H1 (cell line): ENCODE results near the gene OPA3. TPM values are rescaled to one million over a fixed set of nuclear protein-coding genes. Genes with fewer than 3 reads are reported as not detected.

ENCODE experiments used
- CTCF ChIA-PET: fragments of 300-600 bp; sonication (Branson Sonifier 250); formaldehyde crosslinking; loops from one replicate; lab custom pipeline; 2021; ENCODE audit not compliant: partially characterized antibody; lab: Charles Lee
- POLR2A ChIA-PET: fragments of 300-600 bp; sonication (Branson Sonifier 250); formaldehyde crosslinking; loops from one replicate; lab custom pipeline; 2021; ENCODE audit warnings: inconsistent platforms; ENCODE audit not compliant: partially characterized antibody; lab: Charles Lee
- DNase-seq, 2 experiments: peaks; one replicate each; pipeline versions ENCODE4 v3.0.0 to v3.0.0-alpha.2; 2010 to 2022; ENCODE audit warnings: low spot score in 2 of 2, low read depth in 1 of 2, mixed read lengths in 1 of 2
- FAIRE-seq: peaks from 2 replicates; lab custom pipeline; 2011; peaks lifted over from hg19 to GRCh38; lab: Jason Lieb, UNC
- H2AFZ ChIP-seq: 2 replicates; pipeline ENCODE4 v1.8.1; 2012; ENCODE audit warnings: low read length, inconsistent platforms
- H2AK5ac ChIP-seq: 2 replicates; pipeline ENCODE4 v1.6.1; 2013; ENCODE audit warnings: low read depth, low read length
- H2BK120ac ChIP-seq: replicated peaks from 2 replicates; pipeline ENCODE3; 2013; ENCODE audit warnings: low read depth, low read length, inconsistent platforms
- H2BK12ac ChIP-seq: 2 replicates; pipeline ENCODE4 v1.6.1; 2013; ENCODE audit warnings: low read depth, low read length
- H2BK15ac ChIP-seq: 2 replicates; pipeline ENCODE4 v1.6.1; 2013; ENCODE audit warnings: low read length
- H2BK20ac ChIP-seq: 2 replicates; pipeline ENCODE4 v1.6.1; 2013; ENCODE audit warnings: low read length
- H2BK5ac ChIP-seq: 2 replicates; pipeline ENCODE4 v1.6.1; 2013; ENCODE audit warnings: low read depth, low read length
- H3K14ac ChIP-seq: 2 replicates; pipeline ENCODE4 v1.6.1; 2013; ENCODE audit warnings: inconsistent platforms; ENCODE audit not compliant: insufficient read length
- H3K18ac ChIP-seq: 2 replicates; pipeline ENCODE4 v1.6.1; 2013; ENCODE audit warnings: low read length; ENCODE audit errors: extremely low read depth
- H3K23ac ChIP-seq: 2 replicates; pipeline ENCODE4 v1.6.1; 2013; ENCODE audit warnings: inconsistent platforms; ENCODE audit not compliant: insufficient read length
- H3K23me2 ChIP-seq: 2 replicates; pipeline ENCODE4 v1.6.1; 2013; ENCODE audit warnings: low read depth, low read length
- H3K27ac ChIP-seq: 2 replicates; pipeline ENCODE4 v1.6.1; 2011; ENCODE audit warnings: low read depth, low read length, inconsistent platforms
- H3K27me3 ChIP-seq, 4 experiments: replicated peaks in 1 of 4; 1 replicate in 1 of 4; 2 replicates in 3 of 4; pipeline versions ENCODE4 v1.6.1 to v1.8.1; 2011 to 2013; ENCODE audit warnings: low read length in 3 of 4, mild to moderate bottlenecking in 3 of 4, inconsistent platforms in 2 of 4, mixed read lengths in 2 of 4, moderate library complexity in 1 of 4; ENCODE audit not compliant: control insufficient read depth in 3 of 4, insufficient read depth in 3 of 4; ENCODE audit errors: extremely low read depth in 1 of 4
- H3K36me3 ChIP-seq, 4 experiments: 2 replicates each; pipeline versions ENCODE4 v1.6.1 to v1.8.1; 2011 to 2013; ENCODE audit warnings: mild to moderate bottlenecking in 4 of 4, low read length in 3 of 4, moderate library complexity in 2 of 4, control low read depth in 1 of 4, inconsistent platforms in 1 of 4; ENCODE audit not compliant: insufficient read depth in 4 of 4, control insufficient read depth in 2 of 4
- H3K4ac ChIP-seq: replicated peaks from 2 replicates; pipeline ENCODE3; 2013; ENCODE audit warnings: low read length, low read depth, mixed read lengths, inconsistent platforms; ENCODE audit not compliant: insufficient read length
- H3K4me1 ChIP-seq, 4 experiments: replicated peaks in 1 of 4; 1 replicate in 1 of 4; 2 replicates in 3 of 4; pipeline versions ENCODE4 v1.6.1 to v1.8.1; 2011 to 2013; ENCODE audit warnings: low read length in 3 of 4, inconsistent platforms in 2 of 4, mixed read lengths in 1 of 4; ENCODE audit not compliant: insufficient read depth in 4 of 4, control insufficient read depth in 3 of 4
- H3K4me2 ChIP-seq, 2 experiments: 2 replicates each; pipeline versions ENCODE4 v1.6.1 to v1.8.1; 2011 to 2013; ENCODE audit warnings: low read depth in 2 of 2, low read length in 2 of 2, control low read depth in 1 of 2, inconsistent platforms in 1 of 2, mild to moderate bottlenecking in 1 of 2; ENCODE audit not compliant: insufficient read depth in 1 of 2
- H3K4me3 ChIP-seq, 4 experiments: fragments of 200-600, 300-600 bp in 1 of 4; sonication (generic), shearing (Covaris generic), sonication (Bioruptor Twin) in 1 of 4; 2 replicates each; pipeline versions ENCODE4 v1.5.1 to v1.8.1; 2011 to 2016; ENCODE audit warnings: low read length in 4 of 4, low read depth in 3 of 4, control low read depth in 2 of 4, inconsistent platforms in 2 of 4, mild to moderate bottlenecking in 2 of 4, mixed read lengths in 1 of 4, moderate library complexity in 1 of 4; ENCODE audit not compliant: insufficient read depth in 2 of 4; ENCODE audit errors: extremely low read depth in 1 of 4
- H3K56ac ChIP-seq: replicated peaks from 2 replicates; pipeline ENCODE3; 2013; ENCODE audit warnings: low read depth, mild to moderate bottlenecking, mixed read lengths, low read length, inconsistent platforms; ENCODE audit not compliant: insufficient read length
- H3K79me1 ChIP-seq: 2 replicates; pipeline ENCODE4 v1.6.1; 2013; ENCODE audit warnings: low read depth, low read length, control low read depth
- H3K79me2 ChIP-seq, 2 experiments: 2 replicates each; pipeline versions ENCODE4 v1.6.1 to v1.8.1; 2012 to 2013; ENCODE audit warnings: low read length in 2 of 2, mild to moderate bottlenecking in 2 of 2, inconsistent platforms in 1 of 2; ENCODE audit not compliant: insufficient read depth in 2 of 2, control insufficient read depth in 1 of 2
- H3K9ac ChIP-seq, 4 experiments: replicated peaks in 1 of 4; 1 replicate in 1 of 4; 2 replicates in 3 of 4; pipeline versions ENCODE4 v1.6.1 to v1.8.1; 2011 to 2013; ENCODE audit warnings: low read depth in 3 of 4, low read length in 3 of 4, control low read depth in 2 of 4, mild to moderate bottlenecking in 2 of 4, moderate library complexity in 2 of 4, inconsistent platforms in 1 of 4; ENCODE audit errors: extremely low read depth in 1 of 4
- H3K9me3 ChIP-seq, 2 experiments: 2 replicates each; pipeline versions ENCODE4 v1.6.1 to v1.8.1; 2012 to 2013; ENCODE audit warnings: mild to moderate bottlenecking in 2 of 2, moderate library complexity in 2 of 2, control low read depth in 1 of 2, inconsistent platforms in 1 of 2, low read depth in 1 of 2, low read length in 1 of 2, mixed read lengths in 1 of 2; ENCODE audit not compliant: insufficient read depth in 2 of 2
- H4K20me1 ChIP-seq, 2 experiments: replicated peaks in 1 of 2; 2 replicates each; pipeline versions ENCODE3 to v1.8.1; 2011 to 2013; ENCODE audit warnings: inconsistent platforms in 2 of 2, low read length in 2 of 2, mild to moderate bottlenecking in 1 of 2; ENCODE audit not compliant: insufficient read depth in 2 of 2, control insufficient read depth in 1 of 2
- H4K5ac ChIP-seq: 2 replicates; pipeline ENCODE4 v1.6.1; 2013; ENCODE audit warnings: low read length, low read depth, mixed read lengths, inconsistent platforms; ENCODE audit not compliant: insufficient read length
- H4K8ac ChIP-seq: 2 replicates; pipeline ENCODE4 v1.8.0; 2013; ENCODE audit warnings: mild to moderate bottlenecking, moderate library complexity, low read length, inconsistent platforms; ENCODE audit not compliant: insufficient read depth; ENCODE audit errors: extremely low read depth
- H4K91ac ChIP-seq: replicated peaks from 2 replicates; pipeline ENCODE3; 2013; ENCODE audit warnings: low read length, mixed read lengths, inconsistent platforms; ENCODE audit not compliant: insufficient read length
- POLR2AphosphoS5 ChIP-seq: IDR thresholded peaks from 2 replicates; pipeline ENCODE4 v1.6.1; 2011; ENCODE audit warnings: low read depth, low read length
- RNF2 ChIP-seq: fragments of 200-900, 300-1000 bp; sonication (generic); IDR thresholded peaks from 2 replicates; pipeline ENCODE4 v1.7.1; 2016; ENCODE audit warnings: borderline replicate concordance, low read depth, mild to moderate bottlenecking, antibody characterized with exemption, low read length; ENCODE audit not compliant: poor library complexity, severe bottlenecking; ENCODE audit errors: missing control alignments
- SAP30 ChIP-seq: fragments of 300-600 bp; sonication (generic); IDR thresholded peaks from 2 replicates; pipeline ENCODE4 v1.7.1; 2012; ENCODE audit warnings: low read length, moderate library complexity, mild to moderate bottlenecking, inconsistent platforms; ENCODE audit not compliant: insufficient read depth, insufficient replicate concordance
- TBP ChIP-seq: IDR thresholded peaks from 2 replicates; pipeline ENCODE4 v1.6.1; 2011; ENCODE audit warnings: low read depth, low read length, improper control_type of control experiment
- WGBS, 2 experiments: shearing (Covaris generic) in 1 of 2; methylation state at CpG; one replicate each; pipeline versions ENCODE4 v1.1.6 to v1.1.7; 2013 to 2015; ENCODE audit warnings: low lambda C conversion rate in 2 of 2, mixed read lengths in 2 of 2, inconsistent platforms in 1 of 2, low coverage in 1 of 2, missing lambda C conversion rate in 1 of 2; ENCODE audit not compliant: insufficient replicate concordance in 2 of 2, insufficient coverage in 1 of 2, insufficient read length in 1 of 2; ENCODE audit errors: extremely low coverage in 1 of 2, missing lambda C conversion rate in 1 of 2; 5-methylcytosine and 5-hydroxymethylcytosine counted together
- polyA plus RNA-seq, 7 experiments: library from polyadenylated mRNA; depleted of rRNA in 3 of 7; stranded (reverse) in 5 of 7; unstranded in 2 of 7; fragments of >200 nt in 5 of 7; fragments of 200-250 nt in 2 of 7; gene quantifications; 1 replicate in 5 of 7; 2 replicates in 1 of 7; 4 replicates in 1 of 7; pipeline versions ENCODE4 v1.2.1 to v1.2.3, GENCODE V29; 2011 to 2013; ENCODE audit warnings: missing spikeins in 2 of 7, mixed read lengths in 2 of 7
- total RNA-seq: library from RNA; stranded (reverse); fragmentation: NEBNext Ultra II Directional; extraction: Animal tissue kit (Norgen Biotek cat#: 25700); gene quantifications from 2 replicates; pipeline ENCODE4 v1.2.1, GENCODE V29; 2021

Gene OPA3
- total and polyA plus RNA-seq, 2 of the 8 experiments (the other 6 are each of a cell fraction or from before 2014, with no cell fraction given), result 12.5 to 14.5 TPM

DNA sequence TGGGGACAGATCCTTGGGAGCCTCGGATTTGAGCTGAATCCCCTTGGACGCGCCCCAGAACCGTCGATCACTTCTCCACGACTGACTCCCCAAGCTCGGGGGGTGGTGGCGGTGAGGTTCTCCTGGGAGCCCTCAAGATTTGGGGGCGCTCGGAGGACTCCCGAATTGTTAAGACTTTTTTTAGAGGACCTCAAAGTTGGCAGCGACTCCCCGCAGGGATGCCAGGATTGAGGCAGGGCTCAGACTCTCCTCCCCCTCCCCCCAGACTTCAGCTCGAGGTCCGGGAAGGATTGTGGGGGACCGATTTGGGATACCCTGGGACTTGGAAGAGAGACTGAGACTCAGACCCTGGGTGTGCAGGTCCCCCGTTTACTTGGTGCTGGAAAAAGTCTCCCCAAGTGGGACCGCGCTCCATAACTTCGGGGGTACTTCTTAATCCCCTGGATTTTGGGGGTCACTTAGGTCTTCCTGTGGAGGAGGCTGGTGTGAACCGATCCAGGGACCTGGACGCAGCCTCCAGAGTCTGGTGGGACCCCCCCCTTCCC, 76.7 kb downstream of the OPA3 start:
- 1% methylated on average over 22 of the region's 22 CpGs; no CpG with 5 or more reads in 1 of the 2 experiments for WGBS, 2 experiments
- H3K79me1 ChIP-seq, result peaks cover 12% of the 10 kb centered on the region
- H4K91ac ChIP-seq, result peak overlapping the region; percentile 93
- no peaks in the 10 kb centered on the region for H3K36me3 ChIP-seq
- H3K4me2 ChIP-seq, result peak overlapping the region; percentile 56 to 93
- peak overlapping the region; percentile 83 for H2BK120ac ChIP-seq
- FAIRE-seq (no peak), DNase-seq (no peak)
- H2BK20ac ChIP-seq, result no peak overlapping the region; the same call in 1 of the 2 replicates
- peak overlapping the region; percentile 96 for H3K56ac ChIP-seq
- peak overlapping the region; percentile 71; the same call in 1 of the 2 replicates for H2BK12ac ChIP-seq
- no peak overlapping the region for H3K23ac ChIP-seq
- peak overlapping the region; percentile 69 for H3K4ac ChIP-seq
- peak overlapping the region; percentile 60; the same call in 1 of the 2 replicates for H2AK5ac ChIP-seq
- H3K18ac ChIP-seq, result peak overlapping the region; percentile 97
- no peaks in the 10 kb centered on the region for H3K9me3 ChIP-seq
- TF ChIP-seq POLR2AphosphoS5 (no peak), TBP (0 out of 2 replicates have a peak, but pooled peaks have one; percentile 22), SAP30 (peak; percentile 18), RNF2 (no peak)
- peak overlapping the region; percentile 61 to 83 (median 76) for H3K9ac ChIP-seq
- H2BK5ac ChIP-seq, result peak overlapping the region; percentile 96; the same call in 1 of the 2 replicates
- H2AFZ ChIP-seq, result no peak overlapping the region
- no peaks in the 10 kb centered on the region for H3K27me3 ChIP-seq
- H2BK15ac ChIP-seq, result no peak overlapping the region
- peaks cover 3 to 8% (median 6%) of the 10 kb centered on the region in 4 experiments; a peak in 6 of 7 replicates for H3K4me1 ChIP-seq
- H3K4me3 ChIP-seq, result peak overlapping the region; percentile 72 to 97 (median 95)
- ChIA-PET CTCF (interaction anchor here (1.3 to 1.9 kb wide), 4 partner anchors 13 to 134 kb away, joined by 3 to 6 read pairs (median 3); no protein-coding TSS in a partner anchor), POLR2A (interaction anchor here (1.0 to 3.2 kb wide), 16 partner anchors 9 to 185 kb away, joined by 3 to 25 read pairs (median 5); partner anchors contain the start of genes PPM1N, QPCTL, RTN2 and SNRPD2)
- peak overlapping the region; percentile 95 for H3K14ac ChIP-seq
- no peak overlapping the region for H4K8ac ChIP-seq
- peak overlapping the region; percentile 91 for H4K5ac ChIP-seq
- H3K23me2 ChIP-seq, result peaks cover 7% of the 10 kb centered on the region; the same call in 1 of the 2 replicates
- H4K20me1 ChIP-seq, result peaks cover 1 to 8% of the 10 kb centered on the region in 2 experiments
- H3K27ac ChIP-seq, result peak overlapping the region; percentile 66
- peaks cover 22 to 49% of the 10 kb centered on the region in 2 experiments for H3K79me2 ChIP-seq
